ENCODE results near the gene IGFBP1.

IGFBP1 gene

GRCh38 chr7:45881280-45881758 is 7.0 kb upstream of the IGFBP1 start:
- no peak for DNase-seq

- no peak for DNase-seq
These were observed 6.4 kb upstream of the IGFBP1 start for GRCh38 chr7:45881759-45882464.

- DNase-seq, result no peak
These were observed 5.8 kb upstream of the IGFBP1 start for GRCh38 chr7:45882465-45882810.

DNA sequence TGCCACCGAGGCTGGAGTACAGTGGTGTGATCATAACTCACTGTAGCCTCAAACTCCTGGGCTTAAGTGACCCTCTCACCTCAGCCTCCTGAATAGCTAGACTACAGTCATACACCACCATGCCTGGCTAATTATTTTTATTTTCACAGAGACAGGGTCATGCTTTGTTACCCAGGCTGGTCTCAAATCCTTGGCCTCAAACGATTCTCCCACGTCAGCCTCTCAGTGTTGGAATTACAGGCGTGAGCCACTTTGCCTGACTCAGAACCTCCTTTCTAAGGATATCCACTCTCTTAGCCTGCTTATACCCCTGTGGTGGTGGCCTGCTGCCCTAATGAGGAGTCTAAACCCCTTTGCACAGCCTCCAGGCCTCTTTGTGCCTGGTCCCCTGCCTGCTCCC is 4.2 kb upstream of the IGFBP1 start:
- no peak for DNase-seq

GRCh38 chr7:45885264-45885882 is 2.9 kb upstream of the IGFBP1 start:
- DNase-seq, result no peak

DNA sequence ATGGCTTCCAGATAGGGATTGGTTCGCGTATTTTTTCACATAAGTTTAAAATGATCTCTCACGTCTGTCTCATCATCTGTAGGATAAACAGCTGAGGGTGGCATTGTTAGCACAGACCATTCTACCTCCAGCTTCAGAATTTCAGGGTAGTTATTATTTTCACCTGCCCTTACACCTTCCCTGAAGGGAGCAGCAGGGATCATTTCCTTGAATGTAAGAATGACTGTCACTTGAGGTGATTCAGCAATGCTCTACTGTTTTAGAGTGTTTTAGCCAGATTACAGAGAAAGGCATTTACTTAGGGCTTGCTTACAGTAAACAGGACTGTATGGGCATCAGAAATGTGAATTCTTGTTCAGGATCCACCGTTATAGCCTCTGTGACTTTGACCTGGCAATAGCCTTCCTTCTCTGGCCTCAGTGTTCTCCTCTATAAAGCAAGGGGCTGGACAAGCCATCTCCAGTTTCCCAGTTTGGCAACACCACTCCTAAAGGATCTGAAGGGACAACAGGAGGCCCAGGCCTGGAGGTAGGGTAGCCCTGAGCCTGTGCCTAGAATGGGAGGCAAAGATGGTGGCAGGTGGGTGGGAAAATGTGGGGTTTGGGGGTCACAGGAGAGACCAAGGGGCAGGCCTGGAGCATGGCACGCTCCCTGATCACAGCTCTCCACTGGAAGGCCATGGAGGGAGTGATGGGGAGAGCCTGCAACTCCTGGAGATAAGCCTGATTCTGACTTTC is 1.2 kb upstream of the IGFBP1 start:
- no peak for DNase-seq

DNA sequence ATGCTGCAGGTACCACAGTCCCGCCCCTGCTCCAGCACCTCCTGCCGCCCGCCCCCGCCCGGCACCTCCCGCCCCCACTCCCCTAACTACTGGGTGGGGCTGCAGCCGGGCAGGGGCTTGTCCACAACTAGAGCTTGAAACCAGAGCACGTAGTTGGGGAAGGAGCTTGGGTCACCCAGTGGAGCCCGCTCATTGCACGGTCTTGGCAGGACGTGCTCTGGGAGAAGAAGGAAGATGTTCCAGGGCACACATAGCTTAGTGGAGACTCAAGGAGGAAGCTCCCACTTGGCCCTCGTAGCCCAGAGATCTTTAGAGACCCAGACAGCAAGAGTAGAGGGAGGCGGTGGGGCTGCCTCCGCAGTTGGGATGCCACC is 692 bp downstream of the IGFBP1 start:
- no peak for DNase-seq

- DNase-seq, result no peak
These were observed 1.2 kb downstream of the IGFBP1 start for GRCh38 chr7:45889367-45890067.

DNA sequence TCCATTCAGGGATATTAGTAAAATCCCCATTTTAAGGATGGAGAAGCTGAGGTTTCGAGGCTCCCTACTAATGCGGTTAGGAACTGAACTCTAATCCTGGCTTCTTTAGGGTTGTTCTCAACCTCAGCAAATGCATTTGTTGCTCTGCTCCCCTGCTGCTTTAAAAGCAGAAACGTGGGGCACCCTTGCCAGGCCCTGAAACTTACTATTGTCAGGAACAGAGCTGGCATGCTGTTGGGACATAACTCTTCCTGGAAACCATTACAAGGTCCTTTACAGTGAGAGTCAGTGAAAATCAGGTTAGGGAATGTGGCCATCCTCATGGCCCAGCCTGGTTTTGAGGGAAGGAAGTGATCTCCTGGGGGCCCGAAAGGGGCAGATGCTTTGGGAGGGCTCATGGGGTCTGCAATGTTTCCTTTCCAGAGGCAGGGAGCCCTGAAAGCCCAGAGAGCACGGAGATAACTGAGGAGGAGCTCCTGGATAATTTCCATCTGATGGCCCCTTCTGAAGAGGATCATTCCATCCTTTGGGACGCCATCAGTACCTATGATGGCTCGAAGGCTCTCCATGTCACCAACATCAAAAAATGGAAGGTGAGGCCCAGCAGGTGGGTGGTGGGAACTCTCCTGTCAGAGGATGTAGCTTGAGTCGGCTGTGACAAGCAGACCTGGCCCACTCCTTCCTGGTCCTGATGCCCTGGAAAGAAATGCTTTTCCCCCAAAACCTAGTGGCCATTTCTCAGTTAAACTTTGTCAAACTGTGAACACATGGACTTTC is 2.0 kb downstream of the IGFBP1 start:
- DNase-seq, result no peak

GRCh38 chr7:45890902-45891461 is 2.7 kb downstream of the IGFBP1 start:
- no peak for DNase-seq

DNA sequence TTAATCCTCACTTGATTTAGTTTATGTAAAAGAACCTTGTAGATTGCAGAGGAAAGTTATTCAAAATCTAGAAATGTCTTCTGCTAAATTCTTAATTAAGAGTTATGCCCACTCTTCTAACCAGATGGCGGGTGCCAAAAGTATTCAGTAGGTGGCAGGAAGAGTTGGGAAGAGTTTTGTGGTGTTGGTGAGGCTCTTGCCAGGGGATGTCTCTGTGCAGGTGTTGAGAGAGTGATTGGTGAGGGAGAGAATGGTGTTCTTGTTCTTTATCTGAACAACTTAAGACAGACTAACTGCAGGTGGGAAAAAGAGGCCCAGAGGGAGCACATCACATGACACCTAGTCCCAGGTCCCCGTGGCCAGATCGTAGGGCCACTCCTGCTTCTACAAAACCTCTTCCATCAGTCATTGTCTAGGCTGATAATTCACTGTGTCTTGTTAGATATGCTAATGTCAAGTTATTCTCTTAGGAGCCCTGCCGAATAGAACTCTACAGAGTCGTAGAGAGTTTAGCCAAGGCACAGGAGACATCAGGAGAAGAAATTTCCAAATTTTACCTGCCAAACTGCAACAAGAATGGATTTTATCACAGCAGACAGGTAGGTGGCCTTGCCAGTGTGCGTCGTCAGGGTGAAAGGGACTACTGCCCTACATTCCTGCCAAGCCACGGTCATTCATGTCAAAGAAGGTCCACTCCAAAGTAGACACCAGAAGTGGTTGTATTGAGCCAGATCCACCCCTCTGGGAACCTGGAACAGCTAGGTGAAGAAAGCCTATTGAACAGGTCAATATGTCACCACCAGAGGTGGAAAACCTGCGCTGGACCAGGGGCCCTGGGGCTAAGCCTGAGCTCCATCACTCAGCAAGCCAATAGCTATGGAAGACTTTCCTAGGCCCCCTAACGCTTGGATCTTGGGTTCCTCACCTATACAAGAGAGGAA is 3.4 kb downstream of the IGFBP1 start:
- DNase-seq, result no peak

- no peak for DNase-seq
These were observed 4.2 kb downstream of the IGFBP1 start for GRCh38 chr7:45892407-45893035.

GRCh38 chr7:45893374-45893995 is 5.2 kb downstream of the IGFBP1 start:
- DNase-seq, result no peak

GRCh38 chr7:45893996-45894664 is 5.8 kb downstream of the IGFBP1 start:
- DNase-seq, result no peak

GRCh38 chr7:45894665-45895062 is 6.4 kb downstream of the IGFBP1 start:
- no peak for DNase-seq

DNA sequence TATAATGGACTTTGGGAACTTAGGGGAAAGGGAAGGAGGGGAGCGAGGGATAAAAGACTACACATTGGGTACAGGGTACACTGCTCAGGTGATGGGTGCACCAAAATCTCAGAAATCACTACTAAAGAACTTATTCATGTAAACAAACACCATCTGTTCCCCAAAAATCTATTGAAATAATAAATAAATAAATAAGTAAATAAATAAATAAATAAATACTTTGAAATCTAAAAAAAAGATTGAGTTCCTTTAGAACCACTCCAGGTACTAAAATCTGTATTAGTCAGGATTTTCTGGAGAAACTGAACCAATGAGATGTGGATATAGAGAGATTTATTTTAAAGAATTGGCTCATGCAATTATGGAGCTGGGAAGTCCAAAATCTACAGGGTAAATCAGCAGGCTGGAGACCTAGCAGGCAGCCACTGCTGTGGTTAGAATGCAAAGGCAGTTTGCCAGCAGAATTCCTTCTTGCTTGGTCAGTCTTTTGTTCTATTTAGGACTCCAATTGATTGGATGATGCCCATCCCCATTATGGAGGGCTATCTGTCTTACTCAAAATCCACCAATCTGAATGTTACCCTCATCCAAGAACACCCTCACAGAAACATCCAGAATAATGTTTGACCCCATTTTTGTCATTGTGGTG is 8.9 kb downstream of the IGFBP1 start:
- no peak for DNase-seq

DNA sequence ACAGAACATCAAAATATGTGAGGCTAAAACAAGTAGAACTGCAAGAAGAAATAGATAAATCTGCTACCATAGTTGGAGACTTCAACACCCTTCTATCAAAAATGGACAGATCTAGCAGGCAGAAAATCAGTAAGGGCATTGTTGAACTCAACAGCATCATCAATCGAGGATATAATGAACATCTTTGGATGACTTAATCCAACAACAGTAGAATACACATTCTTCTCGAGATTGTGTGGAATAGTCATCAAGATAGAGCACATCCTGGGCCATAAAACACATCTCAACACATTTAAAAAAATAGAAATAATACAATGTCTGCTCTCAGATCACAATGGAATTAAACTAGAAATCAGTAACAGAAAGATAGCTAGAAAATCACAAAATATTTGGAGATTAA is 9.9 kb downstream of the IGFBP1 start:
- DNase-seq, result no peak

GRCh38 chr7:45901566-45901965 is 13.3 kb downstream of the IGFBP1 start:
- no peak for DNase-seq

GRCh38 chr7:45902820-45903219 is 14.5 kb downstream of the IGFBP1 start:
- DNase-seq, result no peak
